ENCODE data around the gene ARHGEF10L.

- TF ChIP-seq POLR2A (IDR thresholded peaks at IDR 0.05; ENCODE audit: low read depth, low read length): no peak
- no peak for TF ChIP-seq TAF1 (IDR thresholded peaks at IDR 0.05; ENCODE audit: low read depth, low read length)
- TF ChIP-seq POLR2AphosphoS5 (IDR thresholded peaks at IDR 0.05; ENCODE audit: low read depth, low read length): no peak
- no peak for TF ChIP-seq POU2F2 (IDR thresholded peaks at IDR 0.05; ENCODE audit: low read depth, low read length)
These were observed 1.5 kb upstream of the ARHGEF10L start for GRCh38 chr1:17538010-17538409.
